Femur (tissue), 1 donor: ENCODE results near the gene NPAS2.

Source experiments
- DNase-seq: peaks from one replicate; pipeline ENCODE4 v3.0.0-alpha.2; 2017

Gene NPAS2

DNA sequence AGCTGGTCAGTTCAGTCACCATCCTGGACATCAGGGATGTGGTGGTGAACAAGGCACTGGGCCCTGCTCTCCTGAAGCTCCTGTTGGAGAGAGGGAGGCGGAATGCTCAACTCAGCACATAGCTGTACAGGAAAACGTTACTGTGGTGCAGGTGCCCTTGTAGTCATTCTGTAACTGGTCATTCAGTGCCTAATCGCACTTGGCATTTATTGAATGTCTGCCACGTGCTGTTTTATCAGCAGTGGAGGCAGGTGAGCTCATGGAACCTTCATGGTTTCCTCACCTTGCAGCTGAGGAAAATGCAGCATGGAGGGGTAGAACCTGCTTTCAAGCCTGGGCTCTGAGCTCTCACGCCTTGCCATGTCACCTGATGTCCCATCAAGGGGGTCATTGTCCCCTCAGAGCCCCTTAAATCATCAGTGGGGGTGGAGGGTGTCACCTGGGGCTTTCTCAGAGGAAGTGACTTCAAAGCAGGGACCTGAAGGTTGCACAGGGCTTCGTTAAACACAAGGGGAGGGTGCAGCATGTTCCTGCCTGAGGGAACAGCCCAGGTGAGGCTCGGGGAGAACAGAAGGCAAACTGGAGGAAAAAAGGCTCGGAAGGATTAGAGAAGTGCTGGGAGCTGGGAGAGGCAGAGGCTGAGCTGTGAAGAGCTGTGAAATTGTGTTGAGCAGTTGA is 126.1 kb downstream of the NPAS2 start:
- DNase-seq = no peak

DNA sequence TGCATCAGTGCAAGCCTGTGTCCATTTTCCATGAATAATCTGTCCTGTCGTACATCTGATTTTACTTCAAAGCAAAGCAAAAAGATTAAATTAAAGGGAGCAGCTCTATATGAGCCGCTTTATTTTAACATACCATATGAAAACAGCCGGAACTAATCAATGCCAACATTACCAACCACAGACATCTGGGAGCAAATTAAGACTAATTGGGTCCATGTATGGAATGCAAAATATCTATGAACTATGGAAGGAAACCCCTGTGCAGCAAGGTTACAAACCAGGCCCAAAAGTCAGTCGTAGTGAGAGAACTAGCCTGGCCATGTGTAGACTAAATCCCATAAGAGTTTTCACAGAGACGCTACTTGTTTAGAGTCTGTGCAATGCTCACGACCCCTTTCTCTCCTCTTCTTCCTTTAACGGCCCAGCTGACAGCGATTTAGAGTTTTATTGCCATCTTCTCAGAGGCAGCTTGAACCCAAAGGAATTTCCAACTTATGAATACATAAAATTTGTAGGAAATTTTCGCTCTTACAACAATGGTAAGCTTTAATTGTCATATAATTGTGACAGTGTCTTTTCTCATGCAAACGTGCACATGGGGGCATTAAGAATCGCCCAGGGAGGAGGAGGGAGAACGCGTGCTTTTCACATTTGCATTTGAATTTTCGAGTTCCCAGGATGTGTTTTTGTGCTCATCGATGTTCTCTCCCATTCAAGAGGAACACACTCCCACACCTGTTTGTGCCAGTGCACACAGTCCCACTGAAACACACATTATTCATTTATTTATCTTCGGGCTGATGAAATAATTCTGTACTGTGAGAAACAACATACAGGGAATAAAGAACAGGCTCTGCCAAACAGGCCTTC is 129.2 kb downstream of the NPAS2 start:
- no peak for DNase-seq

DNA sequence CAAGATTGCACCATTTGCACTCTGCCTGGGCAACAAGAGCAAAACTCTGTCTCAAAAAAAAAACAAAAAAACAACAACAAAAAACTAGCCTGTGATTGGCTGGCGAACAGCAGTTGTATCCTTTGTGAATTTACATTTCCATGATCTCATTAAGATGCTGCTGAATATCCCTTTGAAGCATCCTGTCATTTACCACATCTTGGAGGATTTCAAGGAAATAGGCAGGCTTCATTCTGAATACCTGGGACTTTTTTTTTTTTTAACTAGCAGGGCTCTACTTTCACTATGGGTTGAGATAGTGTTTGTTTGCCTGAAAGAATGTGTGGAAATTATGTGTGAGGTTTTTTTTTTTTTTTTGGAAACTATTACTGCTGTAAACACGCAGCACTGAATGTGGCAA is 132.6 kb downstream of the NPAS2 start:
- no peak for DNase-seq

DNA sequence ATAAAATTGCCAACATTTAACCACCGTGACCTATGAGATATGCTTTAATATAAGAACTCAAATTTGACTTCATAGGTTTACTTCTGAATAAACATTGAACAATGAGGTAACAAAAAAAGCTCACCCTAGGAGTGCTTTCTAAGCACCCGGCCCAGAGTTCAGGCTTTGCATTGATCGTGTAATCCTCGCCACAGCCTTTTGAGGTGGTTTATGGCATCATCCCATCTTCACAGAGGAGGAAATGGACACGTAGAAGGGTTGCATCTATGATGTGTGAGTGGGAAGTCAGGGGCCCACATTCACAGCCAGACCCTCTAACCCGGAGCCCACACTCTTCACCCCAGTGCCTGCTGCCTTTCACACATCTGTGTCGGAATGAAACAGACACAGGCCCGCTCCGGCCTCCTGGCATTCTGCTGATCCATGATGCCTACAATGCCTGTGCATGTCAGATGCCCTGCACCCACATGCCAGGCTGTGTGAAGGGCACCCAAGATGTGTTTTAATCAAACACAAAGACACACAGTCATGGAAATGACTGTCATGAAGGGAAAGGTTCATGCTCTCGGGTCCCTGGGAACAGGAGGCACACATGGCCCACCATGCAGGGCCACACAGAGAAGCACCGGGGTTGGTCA is 133.6 kb downstream of the NPAS2 start:
- DNase-seq = no peak

DNA sequence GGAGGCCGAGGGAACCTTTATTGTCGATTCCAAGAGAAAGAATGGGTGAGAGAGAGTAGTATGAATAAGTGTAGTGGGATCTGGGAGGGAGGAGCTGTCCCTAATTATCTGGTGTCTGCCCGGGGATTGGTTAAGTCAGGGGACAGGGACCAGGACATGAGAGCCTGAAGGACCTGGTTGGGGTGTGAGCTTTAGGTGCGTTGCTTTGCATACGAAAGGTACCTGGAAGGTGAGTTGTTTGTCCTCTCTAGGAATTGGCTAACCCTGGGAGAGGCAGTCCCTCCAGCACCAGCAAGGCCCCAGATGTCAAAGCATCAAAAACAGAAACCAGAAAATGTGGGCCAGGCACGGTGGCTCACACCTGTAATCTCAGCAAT is 134.1 kb downstream of the NPAS2 start:
- no peak for DNase-seq

DNA sequence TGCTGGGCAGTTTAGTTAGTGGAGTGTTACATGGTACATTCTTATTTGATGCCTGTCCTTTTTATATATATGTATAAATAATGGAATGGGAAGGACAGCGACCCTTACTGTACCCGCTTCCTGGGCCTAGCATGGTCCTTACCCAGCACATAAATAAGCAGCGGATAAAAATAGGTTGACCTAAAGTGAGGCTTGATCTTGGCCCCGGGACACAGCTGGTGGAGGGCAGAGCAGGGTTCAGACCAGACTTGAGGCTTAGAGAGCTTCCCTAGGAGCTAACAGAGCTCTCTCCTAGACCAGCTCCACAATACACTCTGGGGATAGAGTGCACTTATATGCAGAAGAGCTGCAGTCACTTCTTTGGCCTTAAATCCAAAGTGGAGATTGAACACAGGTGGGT is 135.3 kb downstream of the NPAS2 start:
- DNase-seq = no peak

DNA sequence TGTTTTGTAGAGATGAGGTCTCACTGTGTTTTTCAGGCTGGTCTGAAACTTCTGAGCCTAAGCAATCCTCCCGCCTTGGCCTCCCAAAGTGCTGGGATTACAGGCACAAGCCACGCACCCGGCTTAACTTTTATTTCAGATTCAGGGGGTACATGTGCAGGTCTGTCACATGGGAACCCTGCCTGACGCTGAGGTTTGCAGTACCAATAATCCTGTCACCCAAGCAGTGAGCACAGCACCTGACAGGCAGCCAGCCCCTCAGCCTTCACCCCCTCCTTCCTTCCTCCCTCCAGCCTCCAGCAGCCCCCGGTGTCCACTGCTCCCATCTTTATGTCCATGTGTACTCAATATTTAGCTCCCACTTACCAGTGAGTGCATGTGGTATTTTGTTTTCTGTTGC is 136.1 kb downstream of the NPAS2 start:
- no peak for DNase-seq

DNA sequence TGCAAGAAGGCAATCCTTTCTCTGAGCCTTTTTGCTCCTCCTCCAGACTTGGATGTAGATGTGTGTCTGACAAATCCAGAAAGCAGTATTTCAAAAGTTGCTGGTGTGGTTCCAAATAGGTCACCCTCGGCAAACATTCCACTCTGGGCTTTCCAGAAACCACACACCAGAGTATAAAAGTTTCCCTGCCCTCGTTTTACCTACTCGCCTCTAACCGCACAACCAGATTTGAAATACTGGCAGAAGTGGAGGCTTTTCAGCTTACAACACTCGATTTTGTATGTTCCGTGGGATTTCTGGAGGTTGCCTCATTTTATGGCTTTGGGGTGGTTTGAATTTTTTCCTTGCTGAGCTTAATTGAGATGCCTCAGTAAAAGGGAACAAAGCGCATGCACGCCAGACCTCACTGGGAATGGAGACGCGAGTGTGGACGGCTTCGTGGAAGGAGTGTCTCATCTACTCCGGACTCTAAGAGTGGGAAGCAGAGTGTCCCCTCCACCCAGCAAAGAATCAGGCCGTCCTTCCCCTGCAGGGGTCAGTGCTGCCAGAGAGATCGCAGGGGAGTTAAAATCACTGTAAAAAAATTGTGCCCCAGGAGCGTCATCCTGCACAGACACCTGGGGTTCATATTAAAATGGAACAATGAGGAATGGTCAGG is 138.2 kb downstream of the NPAS2 start:
- peak; percentile 85 for DNase-seq

DNA sequence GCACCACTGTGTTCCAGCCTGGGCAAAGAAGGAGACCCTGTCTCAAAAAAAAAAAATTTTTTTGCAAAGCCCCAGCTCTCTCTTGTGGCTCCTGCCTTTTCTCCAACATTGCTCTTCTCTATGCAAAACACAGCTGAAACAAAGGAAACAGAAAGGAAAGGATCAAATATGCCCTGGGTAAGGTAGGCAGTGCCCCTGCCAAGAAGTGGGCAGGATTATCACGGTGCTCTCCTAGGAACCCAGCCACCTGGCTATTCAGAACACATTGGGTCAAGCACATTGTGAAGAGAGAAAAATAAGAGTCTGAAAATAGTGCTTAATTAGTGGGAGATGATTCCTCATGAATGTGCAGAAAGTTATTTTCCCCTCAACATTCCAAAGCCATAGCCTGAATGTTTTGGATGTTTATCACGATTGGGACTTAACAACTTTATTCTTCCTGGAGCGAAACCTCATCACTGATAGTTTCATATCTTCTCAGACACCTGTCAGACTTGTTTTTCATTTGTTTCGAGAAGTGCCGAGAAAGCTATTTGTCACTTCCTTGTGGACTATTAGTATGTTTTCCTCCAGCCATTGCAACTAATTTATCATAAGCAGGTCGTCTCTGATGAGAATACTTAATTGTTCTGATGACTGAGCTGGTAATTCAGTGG is 139.4 kb downstream of the NPAS2 start:
- DNase-seq = no peak

DNA sequence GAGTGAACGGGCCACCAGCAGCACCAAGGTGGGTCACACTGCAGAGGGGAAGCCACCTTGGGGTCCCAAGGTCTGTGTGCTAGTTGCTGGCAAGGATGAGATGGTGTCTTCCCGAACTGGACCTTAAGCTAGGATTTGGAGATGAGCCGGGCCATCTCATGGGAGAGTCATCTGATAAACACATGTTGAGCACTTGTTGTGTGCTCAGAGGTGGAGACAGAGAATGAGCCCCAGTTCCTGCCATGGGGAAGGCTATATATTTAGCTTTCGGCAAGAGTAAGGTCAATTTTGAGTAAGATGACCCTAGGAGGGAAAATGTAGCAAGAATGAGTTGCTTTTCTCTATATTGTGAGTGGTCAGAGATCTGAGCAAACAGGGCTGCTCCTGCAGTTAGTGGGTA is 140.7 kb downstream of the NPAS2 start:
- DNase-seq = no peak

DNA sequence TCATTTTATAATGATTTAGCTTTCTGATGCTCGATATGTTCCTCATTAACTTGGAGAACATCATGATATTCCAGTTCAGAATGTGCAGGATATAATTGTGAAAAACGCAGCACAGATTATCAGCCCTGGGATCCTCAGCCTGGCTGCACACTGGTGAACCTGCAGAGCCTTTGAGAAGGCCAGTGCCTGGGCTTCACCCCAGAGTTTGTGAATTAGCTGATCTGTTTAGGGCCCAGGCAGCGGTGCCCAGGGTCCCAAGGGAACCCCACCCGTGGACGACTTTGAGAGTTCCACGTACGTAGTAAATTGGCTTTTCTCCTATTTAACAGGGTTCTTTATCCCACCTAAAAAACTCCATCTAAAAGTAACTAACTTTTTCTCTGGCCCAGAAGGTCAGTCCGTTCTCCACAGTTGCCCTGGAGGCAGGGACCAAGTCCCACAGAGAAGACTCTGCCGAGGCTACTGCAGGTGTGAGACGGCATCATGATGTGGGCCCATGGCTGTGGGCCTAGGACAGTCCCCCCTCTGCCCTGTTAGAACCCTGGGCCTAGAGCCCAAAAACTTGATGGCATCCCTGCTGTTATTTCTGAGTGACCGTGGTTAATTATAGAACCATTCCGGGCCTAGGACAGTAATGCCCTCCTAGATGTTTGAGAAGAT is 142.6 kb downstream of the NPAS2 start:
- no peak for DNase-seq

DNA sequence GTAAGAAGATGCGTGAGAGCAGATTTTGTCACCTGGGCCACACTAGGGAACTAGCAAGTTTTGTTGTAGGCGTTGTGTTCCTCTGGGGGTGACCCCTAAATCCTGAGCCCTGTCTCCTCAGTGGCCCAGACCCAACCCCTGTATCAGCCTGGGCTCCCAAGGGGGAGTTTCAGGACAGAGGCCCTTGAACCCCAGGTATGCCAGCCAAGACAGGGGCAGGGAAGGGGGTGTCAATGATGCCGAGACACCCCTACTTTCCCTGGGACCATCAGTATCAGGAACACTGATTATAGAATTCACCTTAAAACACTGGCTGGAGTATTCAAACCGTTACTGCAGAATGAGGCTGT is 143.1 kb downstream of the NPAS2 start:
- DNase-seq = no peak

DNA sequence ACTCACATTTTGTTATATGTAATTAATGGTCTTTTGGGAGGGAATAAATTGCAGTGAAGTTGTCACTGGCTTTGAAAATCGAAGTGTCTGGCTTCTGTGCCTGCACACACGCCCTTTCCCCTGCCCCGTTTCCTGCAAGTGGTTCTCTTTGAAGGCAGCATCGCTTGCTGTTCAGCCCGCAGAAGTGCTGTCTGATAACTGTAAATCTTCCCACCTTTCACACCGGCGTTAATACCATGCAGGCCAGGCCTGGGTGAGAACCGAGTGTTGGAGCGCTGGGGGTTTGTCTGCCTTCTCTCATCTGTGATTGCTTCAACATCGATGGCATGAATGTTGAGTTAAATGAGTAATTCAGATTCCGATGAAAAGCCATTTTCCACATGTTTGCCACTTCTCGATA is 144.3 kb downstream of the NPAS2 start:
- peak; percentile 51 for DNase-seq

DNA sequence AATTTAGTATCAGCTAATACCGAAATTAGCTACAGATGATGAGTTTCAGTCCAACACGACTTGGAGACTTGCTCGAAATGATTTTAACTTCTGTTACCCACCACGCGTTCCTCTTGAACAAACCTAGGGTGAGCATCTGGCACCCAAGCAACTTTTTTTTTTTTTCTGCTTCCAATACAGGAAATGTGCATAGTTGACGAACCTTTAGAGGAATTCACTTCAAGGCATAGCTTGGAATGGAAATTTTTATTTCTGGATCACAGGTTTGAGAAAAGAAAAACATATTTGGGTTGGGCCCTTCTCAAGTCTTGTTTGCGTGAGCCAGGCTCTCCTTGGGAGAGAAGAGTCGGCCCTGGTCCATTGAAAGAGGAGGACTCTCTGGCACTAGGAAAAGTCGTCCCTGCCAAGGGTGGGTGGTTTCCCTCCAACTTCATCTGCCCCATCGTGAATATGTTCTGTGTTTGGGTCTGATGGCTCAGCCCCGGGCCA is 144.8 kb downstream of the NPAS2 start:
- DNase-seq = peak; percentile 77

DNA sequence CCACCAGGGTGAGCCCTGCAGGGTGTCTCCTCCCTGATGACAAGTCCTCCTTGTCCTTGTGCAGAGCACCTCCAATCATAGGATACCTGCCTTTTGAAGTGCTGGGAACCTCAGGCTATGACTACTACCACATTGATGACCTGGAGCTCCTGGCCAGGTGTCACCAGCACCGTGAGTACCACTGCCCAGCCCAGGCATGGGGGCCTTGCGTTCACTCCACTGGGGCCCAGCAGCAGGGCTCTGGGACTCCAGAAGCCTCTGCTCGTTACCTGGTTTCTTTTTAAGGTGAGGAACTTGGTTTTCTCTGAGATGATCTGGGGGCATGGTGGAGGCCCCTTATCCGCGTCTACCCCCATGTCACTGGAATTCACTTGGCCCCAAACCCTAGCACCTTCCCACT is 145.7 kb downstream of the NPAS2 start:
- no peak for DNase-seq

DNA sequence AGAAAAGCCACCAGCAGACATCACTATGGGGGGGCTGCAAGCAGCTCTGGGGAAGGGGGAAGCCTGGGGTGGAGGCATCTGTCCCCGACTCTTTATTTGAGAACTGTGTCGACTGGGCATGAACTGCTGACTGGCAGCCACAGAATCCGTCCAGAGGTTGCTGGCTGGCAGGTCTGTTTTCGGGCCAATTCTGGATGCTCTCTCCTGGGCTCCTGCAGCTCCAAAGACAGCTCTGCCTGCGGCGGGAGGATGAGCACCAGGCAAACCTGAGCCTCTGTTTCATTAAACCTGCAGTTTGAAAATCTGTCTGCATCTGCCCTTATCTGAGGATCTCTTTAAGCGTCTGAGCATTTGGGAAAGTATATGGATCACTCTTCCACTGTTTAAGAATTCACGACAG is 147.8 kb downstream of the NPAS2 start:
- DNase-seq = no peak

DNA sequence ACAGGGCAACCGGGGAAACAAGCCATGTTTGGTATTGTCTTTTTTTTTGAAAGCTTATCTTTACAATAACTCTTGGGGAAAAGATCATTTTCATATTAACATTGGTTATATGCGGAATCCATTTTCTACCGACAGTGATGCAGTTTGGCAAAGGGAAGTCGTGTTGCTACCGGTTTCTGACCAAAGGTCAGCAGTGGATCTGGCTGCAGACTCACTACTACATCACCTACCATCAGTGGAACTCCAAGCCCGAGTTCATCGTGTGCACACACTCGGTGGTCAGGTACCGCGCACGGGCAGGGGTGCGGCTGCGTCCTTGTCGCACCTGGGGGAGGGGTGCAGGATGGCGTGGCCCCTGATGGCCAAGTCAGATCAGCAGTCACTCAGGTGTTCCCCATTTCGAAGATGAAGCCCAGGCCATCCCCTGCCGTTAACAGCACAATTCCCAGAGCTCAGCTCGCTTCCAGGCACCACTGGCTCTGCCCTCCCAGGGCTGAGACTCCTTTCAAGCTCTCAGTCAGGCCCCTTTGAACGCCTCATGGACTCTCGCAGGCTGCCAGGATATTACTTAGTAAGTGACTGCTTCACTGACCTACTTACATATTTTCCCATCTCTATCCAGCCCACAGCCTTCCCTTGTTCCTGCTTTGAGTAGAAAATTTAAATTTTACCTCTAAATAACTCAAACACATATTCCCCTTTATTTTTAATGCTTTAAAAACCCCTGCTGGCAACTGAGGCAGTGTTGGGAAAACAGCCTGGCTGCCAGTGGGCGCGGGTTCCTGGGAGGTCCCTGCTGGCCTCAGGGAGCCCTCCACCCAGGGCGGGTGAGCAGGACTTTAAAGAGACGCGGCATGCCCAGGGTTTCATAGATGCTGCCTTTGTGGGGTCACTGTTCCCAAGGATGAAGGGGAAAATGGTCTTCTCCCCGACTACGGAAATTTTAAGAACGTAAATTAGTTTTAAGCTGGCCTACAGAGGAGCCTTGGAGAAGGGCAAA is 148.5 kb downstream of the NPAS2 start:
- no peak for DNase-seq

DNA sequence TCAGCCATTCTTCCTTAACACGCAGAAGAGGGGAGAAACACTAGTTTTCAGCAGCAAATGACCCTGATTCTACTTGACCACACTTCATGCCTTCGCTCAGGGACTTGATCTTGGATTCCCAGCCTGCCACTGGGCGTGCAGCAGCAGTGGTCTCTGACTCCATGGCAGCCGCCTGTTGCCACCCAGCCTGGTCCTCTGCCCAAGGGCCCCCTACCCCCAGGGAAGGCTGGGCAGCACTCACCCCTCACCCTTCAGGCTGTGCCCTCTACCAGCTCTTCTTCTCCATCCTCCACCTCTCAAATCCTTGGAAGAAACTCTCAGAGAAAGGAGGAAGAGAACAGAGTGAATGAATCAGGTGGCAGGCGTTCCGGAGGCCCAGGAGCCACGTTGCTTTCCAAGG is 150.1 kb downstream of the NPAS2 start:
- no peak for DNase-seq

DNA sequence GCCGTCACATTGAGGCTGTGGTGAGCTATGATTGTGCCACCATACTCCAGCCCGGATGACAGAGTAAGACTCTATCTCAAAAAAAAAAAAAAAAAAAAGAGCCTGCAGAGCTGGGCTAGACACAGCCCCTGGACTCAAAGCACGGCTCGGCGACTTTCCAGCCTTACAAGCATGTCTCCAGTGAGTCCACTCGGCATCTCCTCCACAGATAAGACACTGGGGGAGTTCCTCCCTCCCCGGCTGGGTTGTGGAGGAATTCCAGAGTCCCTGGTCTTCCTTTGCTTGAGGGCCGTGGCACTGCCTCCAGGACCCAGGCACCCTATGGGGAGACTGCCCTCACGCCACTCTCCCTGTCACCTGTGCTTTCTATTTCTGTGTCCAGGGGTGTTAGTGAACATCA is 151.3 kb downstream of the NPAS2 start:
- no peak for DNase-seq

DNA sequence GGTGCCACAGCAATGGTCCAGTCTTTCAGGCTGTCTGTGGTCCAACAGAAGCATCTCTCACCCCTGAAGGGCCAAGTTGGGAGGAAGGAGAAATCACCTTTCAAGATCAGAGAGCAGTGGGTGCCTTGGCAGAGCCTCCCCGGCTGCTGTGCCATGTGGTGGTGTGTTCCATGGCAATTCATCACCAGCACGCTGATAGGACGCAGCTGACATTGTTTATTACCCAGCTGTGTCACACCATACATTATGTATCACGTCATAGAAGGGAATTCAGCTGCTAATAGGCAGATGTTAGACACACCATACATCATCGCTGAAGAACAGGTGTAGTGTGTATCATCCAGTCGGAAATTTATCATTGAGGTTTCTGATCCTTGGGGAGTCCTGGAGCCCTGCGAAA is 152.5 kb downstream of the NPAS2 start:
- no peak for DNase-seq
